GM06990 (cell line): ENCODE measurements around the gene MDC1.

Experiments used
- DNase-seq: peaks from one replicate; pipeline ENCODE4 v3.0.0-alpha.2; 2011; ENCODE audit not compliant: insufficient read length; ENCODE audit errors: extremely low read depth
- H3K27me3 ChIP-seq: replicated peaks from 2 replicates; pipeline ENCODE4 v1.6.0; 2011; ENCODE audit warnings: low read length; ENCODE audit not compliant: control insufficient read depth, insufficient read depth
- H3K36me3 ChIP-seq: 2 replicates; pipeline ENCODE4 v1.5.1; 2011; ENCODE audit warnings: low read length; ENCODE audit not compliant: control insufficient read depth, insufficient read depth
- H3K4me3 ChIP-seq: replicated peaks from 2 replicates; pipeline ENCODE4 v1.5.1; 2011; ENCODE audit warnings: low read depth, mild to moderate bottlenecking, control low read depth, low read length
- TF ChIP-seq, protein P1 (sequence below): IDR thresholded peaks from 2 replicates; pipeline ENCODE4 v1.5.1; 2011; ENCODE audit warnings: low read length, control low read depth, mild to moderate bottlenecking, inconsistent platforms; ENCODE audit not compliant: insufficient read depth, poor library complexity, severe bottlenecking

Gene MDC1

DNA sequence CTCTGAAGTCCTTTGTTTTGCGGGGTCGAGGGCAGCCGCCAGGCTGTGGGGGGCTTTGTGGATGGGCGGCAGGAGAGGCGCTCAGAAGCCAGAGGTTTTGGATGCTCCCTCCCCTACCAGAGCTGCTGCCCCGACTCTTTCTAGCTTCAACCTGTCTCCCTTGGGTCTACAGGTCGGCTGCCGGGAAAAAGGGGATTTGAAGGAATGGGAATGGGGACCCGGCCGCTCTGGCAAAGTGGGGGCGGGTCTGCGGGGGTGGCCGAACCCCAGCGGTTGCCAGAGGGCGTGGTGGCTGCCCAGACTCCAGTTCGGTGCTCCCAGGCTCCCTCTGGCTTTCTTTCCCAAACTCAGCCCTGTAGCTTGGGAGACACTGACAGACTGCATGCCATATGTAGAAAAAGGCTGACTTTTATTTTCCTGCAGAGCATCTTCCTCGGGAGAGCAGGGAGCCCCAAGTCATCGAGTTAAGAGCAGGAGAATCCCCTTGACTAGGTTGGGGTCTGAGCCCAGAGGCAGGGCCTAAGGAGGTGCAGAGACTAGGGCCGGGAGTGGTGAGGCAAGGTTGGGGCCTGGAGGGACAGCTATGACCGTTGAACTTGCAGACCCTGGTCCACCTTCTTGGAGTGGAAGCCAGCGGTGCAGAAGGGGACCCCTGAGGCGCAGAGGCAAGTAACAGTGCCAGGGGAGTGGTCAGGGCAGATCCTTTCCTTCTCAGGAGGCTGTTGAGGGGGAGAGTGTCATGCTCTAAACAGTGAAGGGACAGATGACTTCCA, 29.2 kb downstream of the MDC1 start:
- peak; percentile 44 for DNase-seq
- Histone ChIP-seq H3K27me3 (no peaks in the 10 kb centered on the region), H3K36me3 (no peaks in the 10 kb centered on the region), H3K4me3 (peak overlapping the region; percentile 95)
- TF ChIP-seq, protein P1, sequence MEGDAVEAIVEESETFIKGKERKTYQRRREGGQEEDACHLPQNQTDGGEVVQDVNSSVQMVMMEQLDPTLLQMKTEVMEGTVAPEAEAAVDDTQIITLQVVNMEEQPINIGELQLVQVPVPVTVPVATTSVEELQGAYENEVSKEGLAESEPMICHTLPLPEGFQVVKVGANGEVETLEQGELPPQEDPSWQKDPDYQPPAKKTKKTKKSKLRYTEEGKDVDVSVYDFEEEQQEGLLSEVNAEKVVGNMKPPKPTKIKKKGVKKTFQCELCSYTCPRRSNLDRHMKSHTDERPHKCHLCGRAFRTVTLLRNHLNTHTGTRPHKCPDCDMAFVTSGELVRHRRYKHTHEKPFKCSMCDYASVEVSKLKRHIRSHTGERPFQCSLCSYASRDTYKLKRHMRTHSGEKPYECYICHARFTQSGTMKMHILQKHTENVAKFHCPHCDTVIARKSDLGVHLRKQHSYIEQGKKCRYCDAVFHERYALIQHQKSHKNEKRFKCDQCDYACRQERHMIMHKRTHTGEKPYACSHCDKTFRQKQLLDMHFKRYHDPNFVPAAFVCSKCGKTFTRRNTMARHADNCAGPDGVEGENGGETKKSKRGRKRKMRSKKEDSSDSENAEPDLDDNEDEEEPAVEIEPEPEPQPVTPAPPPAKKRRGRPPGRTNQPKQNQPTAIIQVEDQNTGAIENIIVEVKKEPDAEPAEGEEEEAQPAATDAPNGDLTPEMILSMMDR, result no peak

DNA sequence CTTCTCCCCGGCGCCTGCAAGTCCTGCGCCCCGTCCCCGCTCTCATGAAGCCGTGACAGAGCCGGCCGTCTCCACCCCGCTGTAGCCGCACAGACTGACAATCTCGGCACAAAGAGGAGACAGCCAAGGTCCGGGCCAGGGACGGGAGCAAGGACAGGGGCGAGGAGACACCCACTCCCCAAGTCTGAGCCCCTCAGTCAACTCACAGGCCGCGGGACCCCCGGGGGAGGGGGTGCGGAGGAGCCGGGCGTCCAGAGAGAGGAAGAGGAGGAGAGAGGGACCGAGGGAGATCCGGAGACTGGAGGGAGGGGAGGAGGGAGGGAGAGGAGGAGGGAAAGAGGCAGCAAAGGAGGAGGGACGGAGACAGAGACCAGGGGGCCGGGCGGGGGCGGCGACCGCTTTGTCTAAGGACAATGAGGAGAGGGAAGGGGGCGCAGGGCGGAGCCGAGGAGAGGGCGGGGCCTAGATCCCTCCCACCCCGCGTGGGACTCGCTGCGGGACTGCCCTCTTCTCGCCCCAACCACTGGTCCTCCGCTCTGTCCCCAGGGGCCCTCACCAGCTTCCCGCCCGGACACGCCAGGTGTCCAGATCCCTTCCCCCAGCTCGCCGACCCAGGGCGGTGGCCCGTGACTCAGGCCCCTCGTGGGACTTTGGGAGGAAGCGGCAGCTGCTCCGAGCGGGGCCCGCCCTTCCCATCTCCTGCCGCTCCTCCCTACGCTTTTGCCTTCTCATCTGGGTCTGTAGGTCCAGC, 30.0 kb downstream of the MDC1 start:
- no peaks in the 10 kb centered on the region for H3K27me3 ChIP-seq
- H3K4me3 ChIP-seq, result peak overlapping the region; percentile 95
- peak; percentile 98 for DNase-seq
- TF ChIP-seq, protein P1, result no peak
- no peaks in the 10 kb centered on the region for H3K36me3 ChIP-seq

DNA sequence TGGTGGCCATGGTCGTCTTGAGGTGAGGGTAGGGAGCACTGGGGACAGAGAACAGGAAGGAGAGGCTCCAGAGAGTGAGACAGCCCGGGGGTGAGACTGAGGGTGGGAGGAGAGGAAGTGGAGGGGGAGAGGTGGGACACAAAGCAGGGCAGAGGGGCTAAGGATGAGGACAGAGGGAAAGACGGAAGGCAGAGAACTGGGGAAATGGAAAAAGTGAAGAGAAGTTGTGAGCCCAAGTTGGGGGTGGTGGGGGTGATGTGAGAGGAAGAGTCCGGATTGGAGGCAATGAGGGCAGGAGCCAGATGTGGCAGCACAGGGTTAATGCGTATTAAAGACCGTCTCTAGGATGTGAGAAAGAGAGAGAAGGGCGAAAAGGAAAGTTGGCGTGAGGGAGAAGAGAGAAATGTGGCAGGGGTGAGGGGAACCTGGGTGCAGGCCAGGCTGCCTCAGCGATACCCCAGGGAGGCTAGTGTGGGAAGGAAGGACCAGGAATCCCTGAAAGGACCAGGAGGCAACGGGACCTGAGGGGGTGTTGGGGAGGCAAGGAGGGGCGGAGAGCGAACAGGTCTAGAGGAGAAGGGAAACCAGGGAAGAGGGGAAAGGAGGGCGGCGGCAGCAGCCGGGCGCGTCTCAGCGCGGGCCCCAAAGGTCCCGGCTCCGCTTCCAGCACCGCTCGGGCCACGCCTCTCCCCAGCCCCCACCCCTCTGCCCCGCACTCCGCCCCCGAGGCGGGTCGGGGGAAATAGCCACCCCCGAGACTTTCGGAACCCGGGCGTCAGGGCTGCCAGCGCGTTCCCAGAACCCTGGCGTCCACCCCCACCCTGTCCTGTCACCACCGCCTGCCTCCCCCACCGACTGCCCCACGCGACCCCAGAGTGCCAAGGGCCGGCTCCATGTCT, 30.8 kb downstream of the MDC1 start, which contains the start of gene PPP1R18:
TSS of gene PPP1R18 (minus strand) at position 637 of the 899 bp plus-strand sequence. CDS start at position 10, 627 bp downstream.
- Histone ChIP-seq H3K27me3 (no peaks in the 10 kb centered on the region), H3K4me3 (peak within 1 kb of the TSS; percentile 95), H3K36me3 (peaks cover 2% of the 10 kb centered on the region; the same call in 1 of the 2 replicates)
- TF ChIP-seq, protein P1, result no peak
- peak; percentile 81 for DNase-seq

DNA sequence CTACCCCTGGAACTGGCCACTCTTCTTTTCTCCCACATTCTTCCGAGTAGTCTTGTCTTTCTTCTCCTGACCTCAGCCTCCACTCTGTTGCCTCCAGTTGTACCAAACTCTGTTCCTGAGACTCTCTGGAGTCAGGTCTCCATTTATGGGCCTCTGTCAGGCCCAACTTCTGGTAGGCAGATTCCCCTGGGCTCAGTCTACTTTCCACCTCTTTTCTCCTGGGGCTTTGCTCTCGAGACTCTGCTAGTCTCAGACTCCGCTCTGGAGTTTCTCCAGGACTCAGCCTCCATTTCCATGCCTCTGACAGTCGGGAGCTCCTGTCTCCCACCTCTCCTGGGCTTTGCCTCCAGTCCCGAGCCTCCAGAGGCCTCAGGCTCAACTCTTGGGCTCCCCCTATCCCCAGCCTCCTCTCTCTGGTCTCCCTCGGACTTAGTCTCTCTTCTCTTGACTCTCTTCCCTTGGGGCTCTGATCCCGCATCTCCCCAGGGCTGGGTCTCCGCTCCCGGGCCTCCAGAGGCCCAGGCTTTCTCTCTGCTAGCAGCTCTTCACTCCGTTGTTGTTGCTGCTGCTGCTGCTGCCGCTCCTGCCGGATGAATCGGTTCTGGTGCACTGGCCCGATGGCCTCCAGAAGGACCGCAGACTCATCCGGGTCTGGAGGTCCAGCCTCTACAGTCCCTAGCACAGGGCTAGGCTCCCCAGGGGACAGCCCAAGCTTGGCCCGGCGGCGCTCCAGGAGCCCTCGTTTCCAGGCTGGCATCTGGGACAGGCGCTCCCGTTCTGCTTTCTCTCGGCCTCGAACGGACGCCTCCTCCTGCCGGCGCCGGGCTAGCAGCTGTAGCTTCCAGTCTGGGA, 31.7 kb downstream of the MDC1 start:
- H3K4me3 ChIP-seq, result peak overlapping the region; percentile 95
- DNase-seq, result peak; percentile 38
- H3K36me3 ChIP-seq, result peaks cover 2% of the 10 kb centered on the region; the same call in 1 of the 2 replicates
- TF ChIP-seq, protein P1, result peak; percentile 52
- no peaks in the 10 kb centered on the region for H3K27me3 ChIP-seq
